Body of pancreas (tissue), 4 donors: Measurements from ENCODE around the gene FOXO1. TPM values are rescaled to one million over a fixed set of nuclear protein-coding genes. Genes with fewer than 3 reads are reported as not detected.

ENCODE experiments used
- ATAC-seq: fragments of 150-250 bp; one replicate; pipeline ENCODE4 v1.9.1; 2016
- DNase-seq, 4 donors: peaks; one replicate each; pipeline ENCODE4 v3.0.0-alpha.2; 2019
- H3K27ac ChIP-seq, 4 donors: fragments of 200-600 bp; sonication (generic); 1 replicate in 3 of 4; 2 replicates in 1 of 4; pipeline versions ENCODE4 v1.5.1 to v1.6.1; 2016 to 2019; ENCODE audit warnings: mild to moderate bottlenecking in 1 of 4, mixed read lengths in 1 of 4, moderate library complexity in 1 of 4
- H3K27me3 ChIP-seq, 2 donors: fragments of 200-600 bp; sonication (generic); one replicate each; pipeline ENCODE4 v1.6.0; 2016; ENCODE audit warnings: mild to moderate bottlenecking in 1 of 2
- H3K36me3 ChIP-seq, 2 donors: fragments of 200-600 bp; sonication (generic); replicated peaks in 1 of 2; 2 replicates each; pipeline ENCODE4 v1.5.1; 2016; ENCODE audit warnings: low read depth in 2 of 2; ENCODE audit not compliant: insufficient read depth in 1 of 2
- H3K4me1 ChIP-seq: fragments of 200-600 bp; sonication (generic); one replicate; pipeline ENCODE4 v1.6.0; 2016
- H3K4me3 ChIP-seq, 2 donors: fragments of 200-600 bp; sonication (generic); 1 replicate in 1 of 2; 2 replicates in 1 of 2; pipeline ENCODE4 v1.5.1; 2016 to 2019
- H3K9me3 ChIP-seq, 3 donors: fragments of 200-600 bp; sonication (generic); 1 replicate in 2 of 3; 2 replicates in 1 of 3; pipeline ENCODE4 v1.5.1; 2016
- POLR2A ChIP-seq, 3 donors: fragments of 450-650 bp; IDR thresholded peaks; one replicate each; pipeline ENCODE4 v1.6.1; 2016; ENCODE audit warnings: antibody characterized with exemption in 3 of 3, mild to moderate bottlenecking in 2 of 3
- WGBS, 2 donors: methylation state at CpG; one replicate each; pipeline ENCODE4 v1.1.5; 2017; 5-methylcytosine and 5-hydroxymethylcytosine counted together
- intact Hi-C: fragments of 100-400 bp; cut with DNase I; formaldehyde crosslinking; loops from one replicate; pipeline ENCODE4 v1.15.1; 2023
- total RNA-seq, 2 donors: library from RNA; depleted of rRNA; stranded (reverse); fragments of >200 nt; gene quantifications; one replicate each; pipeline ENCODE4 v1.1.0, GENCODE V29; 2016
- TF ChIP-seq, protein P1 (sequence below), 7 experiments: fragments of 450-650 bp in 4 of 7; fragments of 200-600 bp in 3 of 7; sonication (generic) in 3 of 7; IDR thresholded peaks; one replicate each; pipeline ENCODE4 v1.5.1; 2016 to 2019; ENCODE audit warnings: antibody characterized with exemption in 7 of 7

FOXO1 gene
- total RNA-seq, 2 donors from 2014 or later = 24.1 to 51.1 TPM

- 46 to 51% methylated on average over 2 of the region's 2 CpGs for WGBS, 2 donors
- H3K9me3 ChIP-seq = no peaks in the 10 kb centered on the region
Observed at GRCh38 chr13:40692946-40693345, 26.5 kb upstream of the FOXO1 start.

DNA sequence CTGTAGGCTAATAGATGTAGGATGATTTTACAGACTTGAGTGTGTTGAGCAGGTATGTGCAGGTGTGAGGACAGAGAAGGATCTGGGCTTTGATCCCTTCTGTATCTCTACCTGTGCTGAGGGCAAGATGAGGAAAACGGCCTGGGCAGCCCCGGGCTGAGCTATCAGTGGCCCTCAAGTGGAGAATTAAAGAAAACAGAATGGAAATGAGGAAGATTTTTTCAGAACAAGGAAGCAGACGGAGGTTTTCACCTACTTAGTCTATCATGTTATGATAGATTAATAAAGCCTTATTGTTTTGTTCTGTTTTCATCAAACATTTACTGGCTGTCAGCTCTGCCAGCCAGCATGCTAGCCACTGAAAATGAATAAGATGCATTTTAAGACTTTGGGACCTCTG lies 22.3 kb upstream of the FOXO1 start:
- Histone ChIP-seq H3K36me3 (no peaks in the 10 kb centered on the region), H3K27me3 (no peaks in the 10 kb centered on the region), H3K9me3 (no peaks in the 10 kb centered on the region), H3K4me1 (no peaks in the 10 kb centered on the region), H3K27ac (no peak overlapping the region), H3K4me3 (no peak overlapping the region)
- DNase-seq (no peak), ATAC-seq (no peak)
- TF ChIP-seq, protein P1, sequence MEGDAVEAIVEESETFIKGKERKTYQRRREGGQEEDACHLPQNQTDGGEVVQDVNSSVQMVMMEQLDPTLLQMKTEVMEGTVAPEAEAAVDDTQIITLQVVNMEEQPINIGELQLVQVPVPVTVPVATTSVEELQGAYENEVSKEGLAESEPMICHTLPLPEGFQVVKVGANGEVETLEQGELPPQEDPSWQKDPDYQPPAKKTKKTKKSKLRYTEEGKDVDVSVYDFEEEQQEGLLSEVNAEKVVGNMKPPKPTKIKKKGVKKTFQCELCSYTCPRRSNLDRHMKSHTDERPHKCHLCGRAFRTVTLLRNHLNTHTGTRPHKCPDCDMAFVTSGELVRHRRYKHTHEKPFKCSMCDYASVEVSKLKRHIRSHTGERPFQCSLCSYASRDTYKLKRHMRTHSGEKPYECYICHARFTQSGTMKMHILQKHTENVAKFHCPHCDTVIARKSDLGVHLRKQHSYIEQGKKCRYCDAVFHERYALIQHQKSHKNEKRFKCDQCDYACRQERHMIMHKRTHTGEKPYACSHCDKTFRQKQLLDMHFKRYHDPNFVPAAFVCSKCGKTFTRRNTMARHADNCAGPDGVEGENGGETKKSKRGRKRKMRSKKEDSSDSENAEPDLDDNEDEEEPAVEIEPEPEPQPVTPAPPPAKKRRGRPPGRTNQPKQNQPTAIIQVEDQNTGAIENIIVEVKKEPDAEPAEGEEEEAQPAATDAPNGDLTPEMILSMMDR (IDR thresholded peaks at IDR 0.05) = no peak
- no peak for TF ChIP-seq POLR2A (IDR thresholded peaks at IDR 0.05)
- intact Hi-C loops = loop anchor here (10.0 kb wide), 2 partner anchors 614 to 744 kb away; no protein-coding TSS in a partner anchor
- WGBS, 2 donors = 46 to 51% methylated on average over 3 of the region's 3 CpGs

More at GRCh38 chr13:40692946-40693345, 26.5 kb upstream of the FOXO1 start:
- no peaks in the 10 kb centered on the region for H3K27me3 ChIP-seq
- DNase-seq (no peak), ATAC-seq (no peak)
- H3K27ac ChIP-seq = no peak overlapping the region
- no peaks in the 10 kb centered on the region for H3K4me1 ChIP-seq
- no peaks in the 10 kb centered on the region for H3K36me3 ChIP-seq
- intact Hi-C loops = no loop called here
- TF ChIP-seq POLR2A (IDR thresholded peaks at IDR 0.05) = no peak
- TF ChIP-seq, protein P1 (IDR thresholded peaks at IDR 0.05) = no peak
- no peak overlapping the region for H3K4me3 ChIP-seq

GRCh38 chr13:40682449-40683240 lies 16.2 kb upstream of the FOXO1 start:
- intact Hi-C loops = loop anchor here (10.0 kb wide), 2 partner anchors 608 to 738 kb away; no protein-coding TSS in a partner anchor
- Histone ChIP-seq H3K4me1 (no peaks in the 10 kb centered on the region), H3K27me3 (no peaks in the 10 kb centered on the region), H3K36me3 (no peaks in the 10 kb centered on the region), H3K9me3 (no peaks in the 10 kb centered on the region), H3K27ac (no peak overlapping the region), H3K4me3 (no peak overlapping the region)
- 48 to 50% methylated on average over 11 of the region's 11 CpGs for WGBS, 2 donors
- no peak for TF ChIP-seq POLR2A (IDR thresholded peaks at IDR 0.05)
- TF ChIP-seq, protein P1 (IDR thresholded peaks at IDR 0.05) = peak in 6 of 7 experiments; percentile 51 to 74 (median 61)
- ATAC-seq (peak; percentile 30), DNase-seq (no peak)

DNA sequence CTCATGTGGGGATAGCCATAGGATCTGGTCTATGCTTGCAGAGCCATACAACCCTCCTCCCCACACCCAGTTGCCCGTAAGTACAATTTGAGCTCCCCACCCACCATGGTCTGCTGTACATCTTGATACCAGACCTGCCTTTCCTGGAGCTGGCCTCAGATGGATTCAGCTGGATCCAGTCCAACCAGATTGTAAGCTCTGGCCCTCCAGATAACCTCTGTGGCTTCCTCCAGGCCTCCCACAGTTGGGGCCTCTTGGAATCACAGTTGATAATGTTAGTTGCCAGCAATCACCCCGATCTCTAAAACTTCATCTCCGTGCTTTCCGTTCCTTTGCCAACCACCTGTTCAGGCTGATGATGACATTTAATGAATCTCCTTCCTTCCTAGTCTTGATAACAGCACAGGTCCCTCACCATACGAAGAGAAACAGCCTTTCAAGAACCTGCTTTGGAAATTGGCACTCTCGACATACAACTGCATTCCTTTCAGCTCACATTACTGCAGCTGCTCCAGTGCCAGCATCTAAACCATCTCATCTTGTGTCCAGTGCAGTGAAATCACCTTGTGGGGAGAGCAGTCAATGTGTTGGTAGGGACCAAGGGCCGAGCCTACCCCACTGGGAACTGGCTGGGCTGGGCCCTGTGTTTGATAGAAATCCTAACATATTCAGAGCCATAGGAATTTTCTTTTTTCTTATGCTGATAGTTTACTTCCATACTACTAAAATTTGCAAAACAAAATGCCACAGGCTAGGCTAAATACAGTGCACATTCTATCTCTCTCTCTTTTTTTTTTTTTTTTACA lies 15.1 kb upstream of the FOXO1 start:
- H3K4me3 ChIP-seq = no peak overlapping the region
- peaks cover 6% of the 10 kb centered on the region for H3K4me1 ChIP-seq
- TF ChIP-seq, protein P1 (IDR thresholded peaks at IDR 0.05) = no peak
- TF ChIP-seq POLR2A (IDR thresholded peaks at IDR 0.05) = no peak
- H3K36me3 ChIP-seq = no peaks in the 10 kb centered on the region
- no peaks in the 10 kb centered on the region for H3K9me3 ChIP-seq
- intact Hi-C loops = loop anchor here (10.0 kb wide), 2 partner anchors 607 to 737 kb away; no protein-coding TSS in a partner anchor
- no peak for ATAC-seq
- no peaks in the 10 kb centered on the region for H3K27me3 ChIP-seq
- DNase-seq = no peak
- WGBS, 2 donors = 50 to 63% methylated on average over 7 of the region's 7 CpGs
- no peak overlapping the region for H3K27ac ChIP-seq
